Transverse colon (tissue), 4 donors: ENCODE measurements around the gene KCNF1.

Experiments used
- EP300 ChIP-seq: sonication (generic); formaldehyde crosslinking; IDR thresholded peaks from one replicate; pipeline ENCODE4 v1.6.1; 2017; ENCODE audit warnings: antibody characterized with exemption, low read depth
- POLR2A ChIP-seq: fragments of 450-650 bp; IDR thresholded peaks from one replicate; pipeline ENCODE4 v1.6.1; 2016; ENCODE audit warnings: antibody characterized with exemption, mild to moderate bottlenecking, moderate library complexity
- POLR2AphosphoS5 ChIP-seq, 3 donors: sonication (generic); formaldehyde crosslinking; IDR thresholded peaks; one replicate each; pipeline ENCODE4 v1.6.1; 2016; ENCODE audit warnings: antibody characterized with exemption in 3 of 3
- TF ChIP-seq, protein P1 (sequence below), 5 experiments: fragments of 200-600 bp in 3 of 5; fragments of 450-650 bp in 2 of 5; sonication (generic) in 3 of 5; IDR thresholded peaks; 1 replicate in 2 of 5; 2 replicates in 3 of 5; pipeline ENCODE4 v1.5.1; 2016 to 2017; ENCODE audit warnings: antibody characterized with exemption in 5 of 5, inconsistent platforms in 3 of 5, mild to moderate bottlenecking in 2 of 5, moderate library complexity in 1 of 5

DNA sequence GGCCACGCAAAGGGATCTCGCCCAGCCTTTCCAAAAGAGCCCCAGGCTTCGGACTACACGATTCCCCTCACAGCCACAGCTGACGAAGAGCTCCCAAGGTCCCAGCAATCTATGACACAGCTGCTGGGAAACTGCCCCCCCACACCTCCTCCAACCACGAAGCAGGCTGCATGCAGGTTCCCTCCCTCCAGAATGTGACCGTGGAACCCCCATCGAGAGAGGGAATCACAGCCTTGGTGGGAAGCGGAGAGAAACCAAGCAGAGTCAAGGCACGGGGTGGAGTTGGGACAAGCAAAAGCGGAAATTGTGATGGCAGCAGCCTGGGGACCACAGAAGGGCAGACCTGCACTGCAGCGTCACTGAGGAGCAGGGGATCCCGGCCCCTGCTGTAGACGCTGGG lies 50.3 kb downstream of the KCNF1 start:
- TF ChIP-seq, protein P1, sequence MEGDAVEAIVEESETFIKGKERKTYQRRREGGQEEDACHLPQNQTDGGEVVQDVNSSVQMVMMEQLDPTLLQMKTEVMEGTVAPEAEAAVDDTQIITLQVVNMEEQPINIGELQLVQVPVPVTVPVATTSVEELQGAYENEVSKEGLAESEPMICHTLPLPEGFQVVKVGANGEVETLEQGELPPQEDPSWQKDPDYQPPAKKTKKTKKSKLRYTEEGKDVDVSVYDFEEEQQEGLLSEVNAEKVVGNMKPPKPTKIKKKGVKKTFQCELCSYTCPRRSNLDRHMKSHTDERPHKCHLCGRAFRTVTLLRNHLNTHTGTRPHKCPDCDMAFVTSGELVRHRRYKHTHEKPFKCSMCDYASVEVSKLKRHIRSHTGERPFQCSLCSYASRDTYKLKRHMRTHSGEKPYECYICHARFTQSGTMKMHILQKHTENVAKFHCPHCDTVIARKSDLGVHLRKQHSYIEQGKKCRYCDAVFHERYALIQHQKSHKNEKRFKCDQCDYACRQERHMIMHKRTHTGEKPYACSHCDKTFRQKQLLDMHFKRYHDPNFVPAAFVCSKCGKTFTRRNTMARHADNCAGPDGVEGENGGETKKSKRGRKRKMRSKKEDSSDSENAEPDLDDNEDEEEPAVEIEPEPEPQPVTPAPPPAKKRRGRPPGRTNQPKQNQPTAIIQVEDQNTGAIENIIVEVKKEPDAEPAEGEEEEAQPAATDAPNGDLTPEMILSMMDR (IDR thresholded peaks at IDR 0.05): no peak
- no peak for TF ChIP-seq EP300
- TF ChIP-seq POLR2A: no peak
- no peak for TF ChIP-seq POLR2AphosphoS5 (IDR thresholded peaks at IDR 0.05)
